Muscle of back (tissue), 11 donors: ENCODE measurements around the gene EIF3D. TPM values are rescaled to one million over a fixed set of nuclear protein-coding genes. Genes with fewer than 3 reads are reported as not detected.
A peak's percentile ranks its signal among the peaks of the same experiment; 100 is the strongest.

Experiments used
- DNase-seq, 3 donors: peaks; one replicate each; pipeline versions ENCODE4 v3.0.0 to v3.0.0-alpha.2; 2013
- polyA plus RNA-seq, 10 donors: library from polyadenylated mRNA; unstranded; fragments of 120-200 nt; gene quantifications; one replicate each; pipeline ENCODE4 v1.2.1, GENCODE V29; 2013; ENCODE audit not compliant: insufficient read length in 10 of 10

The EIF3D gene
- polyA plus RNA-seq, 10 donors, result 152 to 206 (median 174) TPM

- DNase-seq, result no peak
Observed at GRCh38 chr22:36510384-36510783, 18.6 kb downstream of the EIF3D start.

DNA sequence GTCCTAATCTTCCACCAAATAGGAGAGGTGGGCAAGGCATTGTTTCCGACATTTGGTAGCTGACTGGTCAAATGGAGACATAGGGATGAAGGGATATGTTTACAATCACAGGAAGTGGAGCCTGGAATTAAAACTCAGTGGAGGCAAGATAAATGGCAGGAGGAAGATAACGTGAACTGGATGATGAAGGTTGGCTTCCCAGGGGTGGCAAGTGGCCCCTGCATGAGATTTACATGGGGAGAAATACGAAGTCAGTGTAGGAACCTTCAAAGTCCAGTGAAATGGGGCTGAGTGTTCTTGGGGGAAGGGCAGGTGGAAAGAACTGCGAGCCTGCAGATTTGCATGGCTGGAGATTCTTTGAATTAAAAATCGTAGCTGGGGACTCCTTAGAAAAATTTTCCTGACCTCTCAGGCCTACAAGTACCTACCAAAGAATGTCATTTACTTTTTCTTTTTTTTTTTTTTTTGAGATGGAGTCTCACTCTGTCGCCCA lies 21.4 kb downstream of the EIF3D start:
- DNase-seq, result no peak

- peak; percentile 88 to 96 (median 92) for DNase-seq
Observed at GRCh38 chr22:36506637-36507517, 22.1 kb downstream of the EIF3D start, which contains the start of gene FOXRED2. Gene FOXRED2, minus strand, starts transcription at chr22:36507040. Its CDS starts 618 bp downstream, at chr22:36506422.

GRCh38 chr22:36505998-36506635 lies 22.8 kb downstream of the EIF3D start:
- no peak for DNase-seq

DNA sequence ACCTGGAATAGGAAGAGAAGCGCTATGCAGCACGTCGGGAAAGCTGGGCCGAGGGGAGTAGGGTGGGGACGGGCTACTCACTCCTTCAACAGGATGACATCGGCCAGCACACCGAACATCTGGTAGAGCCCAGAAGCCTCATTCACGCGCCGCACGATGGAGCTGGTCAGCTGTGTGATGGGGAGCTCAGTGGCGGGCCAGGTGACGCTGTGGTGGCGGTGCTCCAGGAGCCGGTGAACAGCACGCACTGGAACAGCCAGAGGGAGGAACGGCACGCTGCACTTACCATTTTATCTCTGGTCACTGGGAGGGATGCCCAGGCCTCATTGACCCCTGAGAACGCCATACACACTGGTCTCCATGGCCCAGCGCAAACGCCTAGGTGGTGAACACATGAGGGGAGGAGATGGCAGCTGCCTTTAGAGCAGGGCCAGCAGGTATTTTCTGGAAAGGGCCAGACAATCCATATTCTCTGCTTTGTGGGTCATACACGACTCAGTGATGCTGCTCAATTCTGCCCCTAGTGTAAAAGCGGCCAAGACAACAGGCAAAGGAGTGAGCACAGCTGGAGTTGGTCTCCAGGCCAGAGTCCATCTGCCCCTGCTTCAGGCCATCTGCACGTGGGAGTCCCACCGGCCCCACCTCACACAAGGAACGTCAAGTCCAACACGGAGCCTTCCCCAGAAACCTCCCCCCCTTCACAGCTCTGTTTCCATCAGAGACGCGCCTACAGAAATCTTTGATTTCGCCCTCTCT lies 30.9 kb downstream of the EIF3D start:
- no peak for DNase-seq

GRCh38 chr22:36493690-36494110 lies 35.3 kb downstream of the EIF3D start:
- peak in 1 of 3 donors; percentile 61 for DNase-seq

DNA sequence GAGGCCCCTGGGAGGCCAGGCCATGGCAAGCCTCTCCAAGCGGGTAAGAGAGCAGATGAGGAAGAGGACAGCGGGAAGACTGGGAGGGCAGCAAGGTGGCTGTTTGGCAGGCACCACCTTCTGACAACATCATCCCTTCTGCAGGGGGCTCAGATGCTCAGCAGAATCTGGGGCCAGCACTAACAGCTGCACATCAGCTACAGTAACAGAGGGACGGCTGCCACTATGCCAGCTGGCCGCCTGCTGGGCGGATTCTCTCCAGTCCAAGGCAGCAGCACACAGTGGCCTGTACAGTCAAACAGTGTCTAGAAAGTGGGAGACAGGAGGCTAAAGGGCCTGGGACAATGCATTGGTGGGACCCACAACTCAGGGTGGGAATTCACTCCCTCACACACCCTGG lies 36.9 kb downstream of the EIF3D start:
- peak; percentile 49 to 65 (median 54) for DNase-seq

DNA sequence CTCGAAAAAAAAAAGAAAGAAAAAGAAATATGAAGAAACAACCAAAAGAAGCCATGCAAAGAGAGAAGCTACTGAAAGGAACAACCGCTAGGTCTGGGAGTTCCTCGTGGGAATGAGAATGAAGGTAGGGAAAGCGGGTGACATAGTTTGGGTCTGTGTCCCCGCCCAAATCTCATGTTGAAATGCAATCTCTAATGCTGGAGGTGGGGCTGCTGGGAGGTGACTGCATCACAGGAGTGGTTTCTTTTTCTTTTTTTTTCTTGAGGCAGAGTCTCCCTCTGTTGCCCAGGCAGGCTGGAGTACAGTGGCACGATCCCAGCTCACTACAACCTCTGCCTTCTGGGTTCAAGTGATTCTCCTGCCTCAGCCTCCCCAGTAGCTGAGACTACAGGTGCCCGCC lies 37.8 kb downstream of the EIF3D start:
- DNase-seq, result no peak

- no peak for DNase-seq
Observed at GRCh38 chr22:36486619-36487384, 42.2 kb downstream of the EIF3D start.

DNA sequence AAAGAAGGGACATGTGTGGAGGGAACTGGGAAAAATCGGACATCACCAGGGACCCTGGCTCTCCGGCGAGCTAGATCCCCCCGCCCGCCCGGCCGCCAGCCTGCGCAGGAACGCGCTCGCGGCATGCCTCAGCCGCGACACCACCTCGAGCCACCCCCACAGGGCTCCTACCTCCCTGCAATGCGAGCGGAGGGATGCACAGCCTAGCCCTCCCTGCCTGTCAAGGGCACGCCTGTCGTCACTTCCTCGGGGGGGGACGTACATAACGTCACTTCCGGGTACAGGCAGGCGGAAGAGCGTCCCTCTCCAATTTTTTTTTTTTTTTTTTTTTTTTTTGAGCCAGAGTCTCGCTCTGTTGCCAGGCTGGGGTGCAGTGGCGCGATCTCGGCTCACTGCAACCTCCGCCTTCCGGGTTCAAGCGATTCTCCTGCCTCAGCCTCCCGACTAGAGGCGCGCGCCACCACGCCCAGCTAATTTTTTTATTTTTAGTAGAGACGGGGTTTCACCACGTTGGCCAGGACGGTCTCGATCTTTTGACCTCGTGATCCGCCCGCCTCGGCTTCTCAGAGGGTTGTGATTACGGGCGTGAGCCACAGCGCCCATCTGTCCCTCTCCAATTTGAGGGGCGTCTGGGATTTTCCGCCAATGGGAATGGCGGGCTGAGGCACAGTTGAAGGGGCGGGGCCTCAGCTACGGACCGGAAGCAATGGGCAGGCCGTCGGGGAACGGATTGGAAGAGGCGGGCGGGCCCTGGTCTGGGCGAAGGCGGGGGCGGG lies 47.4 kb downstream of the EIF3D start, which contains the start of gene TXN2:
Gene TXN2, minus strand, starts transcription at position 248 of the 776 bp plus-strand sequence. CDS start 803 bp downstream, outside the sequence.
- peak; percentile 97 to 99 (median 98) for DNase-seq

- no peak for DNase-seq
Observed at GRCh38 chr22:36480941-36481392, 48.0 kb downstream of the EIF3D start.

- DNase-seq, result no peak
Observed at GRCh38 chr22:36478966-36479365, 50.0 kb downstream of the EIF3D start.

GRCh38 chr22:36475341-36475740 lies 53.6 kb downstream of the EIF3D start:
- no peak for DNase-seq

GRCh38 chr22:36472689-36473088 lies 56.3 kb downstream of the EIF3D start:
- DNase-seq, result no peak

GRCh38 chr22:36471341-36471821 lies 57.6 kb downstream of the EIF3D start:
- no peak for DNase-seq

DNA sequence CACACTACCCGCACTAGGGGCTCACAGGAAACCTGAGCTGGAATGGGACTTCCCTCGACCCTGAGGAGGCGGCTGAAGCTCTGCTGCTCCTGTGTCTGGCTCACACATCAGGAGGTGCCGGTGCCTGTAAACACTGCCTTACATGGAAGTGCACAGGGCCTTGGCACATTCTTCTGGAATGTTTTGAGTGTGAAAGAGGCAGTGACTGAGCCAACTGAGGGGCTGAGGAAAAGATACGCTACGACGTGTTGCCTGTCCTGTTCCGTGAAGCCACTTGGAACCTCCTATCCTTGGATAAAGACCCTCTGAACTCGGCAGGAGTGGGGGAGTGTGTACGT lies 58.0 kb downstream of the EIF3D start:
- no peak for DNase-seq

GRCh38 chr22:36470162-36470993 lies 58.6 kb downstream of the EIF3D start:
- DNase-seq, result peak; percentile 79 to 89 (median 85)

- no peak for DNase-seq
Observed at GRCh38 chr22:36469094-36469710, 59.8 kb downstream of the EIF3D start.

DNA sequence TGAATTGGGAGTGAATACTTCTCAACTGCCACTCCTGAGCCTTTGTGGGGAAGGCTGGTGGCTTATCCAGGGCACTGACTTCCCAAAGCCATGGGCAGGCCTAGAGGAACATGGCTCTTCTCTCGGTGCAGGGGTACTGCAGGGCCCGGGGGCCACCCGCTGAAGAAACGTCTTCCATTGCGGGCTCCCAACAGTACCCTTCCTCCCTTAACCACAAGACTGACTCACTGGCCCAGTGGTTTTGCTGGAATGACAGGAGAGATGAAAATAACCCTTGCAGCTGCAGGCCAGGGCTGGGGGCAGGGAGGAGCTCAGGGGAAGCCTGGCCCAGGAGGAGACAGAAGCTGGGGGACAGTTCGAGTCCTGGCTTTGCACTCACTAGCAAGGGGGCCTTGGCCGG lies 61.0 kb downstream of the EIF3D start:
- DNase-seq, result peak in 1 of 3 donors; percentile 93
